HL-60 (cell line): Measurements from ENCODE around the gene TMEM151A.

ENCODE experiments used
- DNase-seq, 2 experiments: peaks; one replicate each; pipeline ENCODE4 v3.0.0-alpha.2; 2010 to 2020; ENCODE audit warnings: low read depth in 1 of 2, low spot score in 1 of 2
- H3K27ac ChIP-seq: fragments of 250-450 bp; sonication (Bioruptor Pico); replicated peaks from 2 replicates; pipeline ENCODE4 v1.5.1; 2020; ENCODE audit warnings: mild to moderate bottlenecking, moderate library complexity
- H3K27me3 ChIP-seq: fragments of 250-450 bp; sonication (Bioruptor Pico); 2 replicates; pipeline ENCODE4 v1.5.1; 2021; ENCODE audit warnings: mild to moderate bottlenecking, moderate library complexity; ENCODE audit not compliant: insufficient read depth, poor library complexity, severe bottlenecking
- H3K4me3 ChIP-seq: replicated peaks from 2 replicates; pipeline ENCODE4 v1.5.1; 2011; ENCODE audit warnings: mild to moderate bottlenecking, control low read depth, low read length; ENCODE audit not compliant: insufficient read depth
- CTCF ChIP-seq: IDR thresholded peaks from one replicate; pipeline ENCODE4 v1.5.1; 2011; ENCODE audit warnings: low read length, control low read depth, inconsistent platforms; ENCODE audit not compliant: insufficient read depth
- GABPA ChIP-seq: IDR thresholded peaks from 2 replicates; pipeline ENCODE4 v1.6.1; 2012; ENCODE audit warnings: low read depth
- POLR2AphosphoS5 ChIP-seq: IDR thresholded peaks from 2 replicates; pipeline ENCODE4 v1.6.1; 2012; ENCODE audit warnings: low read depth
- REST ChIP-seq: IDR thresholded peaks from 2 replicates; pipeline ENCODE4 v1.6.1; 2012; ENCODE audit warnings: low read depth; ENCODE audit not compliant: insufficient replicate concordance
- SPI1 ChIP-seq: IDR thresholded peaks from 2 replicates; pipeline ENCODE4 v1.6.1; 2012; ENCODE audit warnings: low read depth, mild to moderate bottlenecking, borderline replicate concordance

TMEM151A gene

GRCh38 chr11:66290330-66290621 is 1.4 kb upstream of the TMEM151A start:
- no peak for DNase-seq
- no peak overlapping the region for H3K27ac ChIP-seq
- TF ChIP-seq POLR2AphosphoS5: no peak
- TF ChIP-seq CTCF: no peak
- no peak for TF ChIP-seq REST
- no peak overlapping the region for H3K4me3 ChIP-seq
- H3K27me3 ChIP-seq: peaks cover 17% of the 10 kb centered on the region

- H3K27ac ChIP-seq: no peak overlapping the region
- no peak for TF ChIP-seq POLR2AphosphoS5
- no peak for TF ChIP-seq REST
- no peak for TF ChIP-seq CTCF
- no peak for TF ChIP-seq SPI1
- TF ChIP-seq GABPA: no peak
- H3K27me3 ChIP-seq: peaks cover 17% of the 10 kb centered on the region
- no peak for DNase-seq
- no peak overlapping the region; the same call in 1 of the 2 replicates for H3K4me3 ChIP-seq
These were observed 390 bp upstream of the TMEM151A start for GRCh38 chr11:66291303-66291705.

- no peak overlapping the region for H3K4me3 ChIP-seq
- DNase-seq: no peak
- TF ChIP-seq REST (no peak), GABPA (no peak), SPI1 (no peak), POLR2AphosphoS5 (no peak)
- no peak overlapping the region for H3K27ac ChIP-seq
- peaks cover 17% of the 10 kb centered on the region for H3K27me3 ChIP-seq
These were observed 1.0 kb downstream of the TMEM151A start for GRCh38 chr11:66292543-66293332.
